OCI-LY7 (cell line): Measurements from ENCODE around the gene FTH1. TPM values are rescaled to one million over a fixed set of nuclear protein-coding genes. Genes with fewer than 3 reads are reported as not detected.
"Not testable (repeated sequence)": the region's sequence is repeated elsewhere in the genome, so short reads cannot be mapped to it uniquely, and the experiment has no call there.

Experiments used
- BruUV-seq: library from RNA; stranded (reverse); fragments of 400-500 nt; replicated peaks from 2 replicates; lab custom pipeline; 2021; lab: Mats Ljungman, UMichigan
- CTCF ChIA-PET: fragments of 300-600 bp; sonication (Branson Sonifier 250); formaldehyde crosslinking; loops from one replicate; lab custom pipeline; 2022; ENCODE audit warnings: antibody characterized with exemption; ENCODE audit not compliant: unreplicated experiment; lab: Charles Lee
- POLR2A ChIA-PET: fragments of 300-600 bp; sonication (Branson Sonifier 250); formaldehyde crosslinking; loops from one replicate; lab custom pipeline; 2022; ENCODE audit warnings: antibody characterized with exemption; lab: Charles Lee
- DNase-seq: peaks from one replicate; pipeline ENCODE4 v3.0.0-alpha.2; 2015; ENCODE audit warnings: low spot score
- H2AFZ ChIP-seq: fragments of 200-600 bp; sonication (generic), shearing (Covaris generic); 2 replicates; pipeline ENCODE4 v1.6.1; 2014; ENCODE audit warnings: mild to moderate bottlenecking, antibody characterized with exemption, low read length, moderate library complexity
- H3K27ac ChIP-seq: fragments of 200-600 bp; sonication (generic); 2 replicates; pipeline ENCODE4 v1.5.1; 2014; ENCODE audit warnings: mixed run types, low read depth, mild to moderate bottlenecking, moderate library complexity, low read length, inconsistent platforms; ENCODE audit not compliant: poor library complexity, severe bottlenecking
- H3K36me3 ChIP-seq: fragments of 200-600 bp; sonication (generic); 2 replicates; pipeline ENCODE4 v1.6.1; 2014; ENCODE audit warnings: mild to moderate bottlenecking, antibody characterized with exemption, low read length, moderate library complexity, mixed read lengths; ENCODE audit not compliant: insufficient read depth
- H3K4me1 ChIP-seq: fragments of 200-600 bp; sonication (generic); 2 replicates; pipeline ENCODE4 v1.5.1; 2014; ENCODE audit warnings: mild to moderate bottlenecking, low read length; ENCODE audit not compliant: insufficient read depth, poor library complexity, severe bottlenecking
- H3K4me2 ChIP-seq: fragments of 200-600 bp; sonication (generic); 2 replicates; pipeline ENCODE4 v1.6.1; 2014; ENCODE audit warnings: mild to moderate bottlenecking, low read length
- H3K4me3 ChIP-seq: fragments of 200-600 bp; sonication (generic); 2 replicates; pipeline ENCODE4 v1.5.1; 2014; ENCODE audit warnings: mild to moderate bottlenecking, low read depth, low read length; ENCODE audit not compliant: poor library complexity, severe bottlenecking
- H3K79me2 ChIP-seq: fragments of 200-600 bp; sonication (generic); 2 replicates; pipeline ENCODE4 v1.6.1; 2016; ENCODE audit warnings: low read depth, mild to moderate bottlenecking, low read length, moderate library complexity, mixed read lengths; ENCODE audit not compliant: insufficient read depth
- H3K9me2 ChIP-seq: fragments of 200-600 bp; sonication (generic); 2 replicates; pipeline ENCODE4 v1.6.1; 2016; ENCODE audit warnings: mild to moderate bottlenecking, low read length, mixed read lengths; ENCODE audit not compliant: insufficient read depth
- H3K9me3 ChIP-seq: fragments of 200-600 bp; sonication (generic); 2 replicates; pipeline ENCODE4 v1.6.1; 2014; ENCODE audit warnings: mild to moderate bottlenecking, mixed run types, low read length, mixed read lengths
- H4K20me1 ChIP-seq: fragments of 200-600 bp; sonication (generic); 2 replicates; pipeline ENCODE4 v1.6.1; 2014; ENCODE audit warnings: mild to moderate bottlenecking, antibody characterized with exemption, low read length, moderate library complexity, mixed read lengths; ENCODE audit not compliant: insufficient read depth
- EZH2phosphoT487 ChIP-seq: fragments of 200-600 bp; sonication (generic); IDR thresholded peaks from 2 replicates; pipeline ENCODE4 v1.6.1; 2018; ENCODE audit warnings: low read depth, borderline replicate concordance, mild to moderate bottlenecking, mixed run types, antibody characterized with exemption, low read length, moderate library complexity, mixed read lengths
- intact Hi-C: fragments of 100-400 bp; cut with micrococcal nuclease; formaldehyde crosslinking; loops from one replicate; pipeline ENCODE4 v1.10.0; 2022; ENCODE audit not compliant: unreplicated experiment
- total RNA-seq, 2 experiments: library from RNA; depleted of rRNA in 1 of 2; stranded (reverse); fragments of >200 nt in 1 of 2; shearing (Covaris generic) in 1 of 2; gene quantifications; 2 replicates each; pipeline ENCODE4 v1.2.3, GENCODE V29; 2014 to 2022
- TF ChIP-seq, protein P1 (sequence below): fragments of 200-600 bp; sonication (generic); conservative IDR thresholded peaks from 2 replicates; pipeline ENCODE4 v1.5.1; 2014; ENCODE audit warnings: mild to moderate bottlenecking, antibody characterized with exemption, low read length, moderate library complexity, mixed read lengths

The FTH1 gene
- total RNA-seq, 2 experiments from 2014 or later, result 153 to 185 TPM

DNA sequence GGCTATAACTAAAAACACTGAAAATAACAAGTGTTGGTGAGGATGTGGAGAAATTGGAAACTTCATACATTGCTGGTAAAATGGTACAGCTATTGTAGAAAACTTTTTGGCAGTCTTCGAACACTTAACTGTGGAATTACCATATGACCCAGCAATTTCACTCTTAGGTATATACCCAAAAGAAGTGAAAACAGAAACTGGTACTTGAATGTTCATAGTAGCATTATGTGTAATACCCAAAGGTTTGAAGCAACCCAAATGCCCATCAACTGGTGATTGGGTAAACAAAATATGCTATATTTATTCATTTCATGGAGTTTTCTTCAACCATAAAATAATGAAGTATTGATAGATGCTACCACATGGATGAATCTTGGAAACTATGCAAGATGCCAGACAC lies 40.8 kb upstream of the FTH1 start:
- H3K79me2 ChIP-seq, result no peaks in the 10 kb centered on the region
- ChIA-PET CTCF (no interaction called here), POLR2A (no interaction called here)
- DNase-seq, result no peak
- no peak for TF ChIP-seq EZH2phosphoT487
- TF ChIP-seq, protein P1, sequence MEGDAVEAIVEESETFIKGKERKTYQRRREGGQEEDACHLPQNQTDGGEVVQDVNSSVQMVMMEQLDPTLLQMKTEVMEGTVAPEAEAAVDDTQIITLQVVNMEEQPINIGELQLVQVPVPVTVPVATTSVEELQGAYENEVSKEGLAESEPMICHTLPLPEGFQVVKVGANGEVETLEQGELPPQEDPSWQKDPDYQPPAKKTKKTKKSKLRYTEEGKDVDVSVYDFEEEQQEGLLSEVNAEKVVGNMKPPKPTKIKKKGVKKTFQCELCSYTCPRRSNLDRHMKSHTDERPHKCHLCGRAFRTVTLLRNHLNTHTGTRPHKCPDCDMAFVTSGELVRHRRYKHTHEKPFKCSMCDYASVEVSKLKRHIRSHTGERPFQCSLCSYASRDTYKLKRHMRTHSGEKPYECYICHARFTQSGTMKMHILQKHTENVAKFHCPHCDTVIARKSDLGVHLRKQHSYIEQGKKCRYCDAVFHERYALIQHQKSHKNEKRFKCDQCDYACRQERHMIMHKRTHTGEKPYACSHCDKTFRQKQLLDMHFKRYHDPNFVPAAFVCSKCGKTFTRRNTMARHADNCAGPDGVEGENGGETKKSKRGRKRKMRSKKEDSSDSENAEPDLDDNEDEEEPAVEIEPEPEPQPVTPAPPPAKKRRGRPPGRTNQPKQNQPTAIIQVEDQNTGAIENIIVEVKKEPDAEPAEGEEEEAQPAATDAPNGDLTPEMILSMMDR, result no peak
- no TSS peak for BruUV-seq
- H4K20me1 ChIP-seq, result no peaks in the 10 kb centered on the region
- H3K36me3 ChIP-seq, result no peaks in the 10 kb centered on the region
- H3K9me2 ChIP-seq, result no peaks in the 10 kb centered on the region
- H3K4me1 ChIP-seq, result no peaks in the 10 kb centered on the region
- intact Hi-C loops, result no loop called here
- no peak overlapping the region for H3K4me3 ChIP-seq
- H2AFZ ChIP-seq, result no peak overlapping the region
- H3K9me3 ChIP-seq, result no peaks in the 10 kb centered on the region
- H3K27ac ChIP-seq, result no peak overlapping the region
- H3K4me2 ChIP-seq, result no peak overlapping the region

DNA sequence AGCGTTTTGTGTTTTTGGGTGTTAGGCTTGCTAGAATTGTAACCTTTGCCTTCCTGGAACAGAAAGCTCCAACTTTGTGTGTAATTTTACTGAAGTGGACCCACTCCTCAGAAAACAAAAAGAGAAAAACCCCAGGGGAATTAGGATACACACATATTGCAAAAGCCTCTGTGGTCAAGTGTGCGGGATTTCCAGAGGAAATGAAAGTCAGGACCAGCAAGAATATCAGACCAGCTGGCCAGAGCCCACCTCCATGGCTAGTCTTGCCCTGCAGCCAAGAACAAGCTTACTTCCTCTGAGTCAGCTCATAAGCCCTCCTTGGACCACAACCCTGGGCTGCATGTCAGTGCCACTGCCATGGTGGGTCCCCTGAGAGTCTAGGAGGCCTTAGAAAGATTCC lies 37.0 kb upstream of the FTH1 start:
- Histone ChIP-seq H3K9me2 (no peaks in the 10 kb centered on the region), H3K36me3 (no peaks in the 10 kb centered on the region), H3K79me2 (no peaks in the 10 kb centered on the region), H2AFZ (no peak overlapping the region), H3K27ac (no peak overlapping the region), H3K4me2 (no peak overlapping the region), H3K4me3 (no peak overlapping the region), H3K9me3 (peaks cover 1% of the 10 kb centered on the region; the same call in 1 of the 2 replicates), H4K20me1 (no peaks in the 10 kb centered on the region), H3K4me1 (no peaks in the 10 kb centered on the region)
- POLR2A ChIA-PET, result no interaction called here
- no peak for TF ChIP-seq EZH2phosphoT487
- TF ChIP-seq, protein P1, result no peak
- CTCF ChIA-PET, result no interaction called here
- BruUV-seq, result no TSS peak
- DNase-seq, result no peak
- intact Hi-C loops, result no loop called here

DNA sequence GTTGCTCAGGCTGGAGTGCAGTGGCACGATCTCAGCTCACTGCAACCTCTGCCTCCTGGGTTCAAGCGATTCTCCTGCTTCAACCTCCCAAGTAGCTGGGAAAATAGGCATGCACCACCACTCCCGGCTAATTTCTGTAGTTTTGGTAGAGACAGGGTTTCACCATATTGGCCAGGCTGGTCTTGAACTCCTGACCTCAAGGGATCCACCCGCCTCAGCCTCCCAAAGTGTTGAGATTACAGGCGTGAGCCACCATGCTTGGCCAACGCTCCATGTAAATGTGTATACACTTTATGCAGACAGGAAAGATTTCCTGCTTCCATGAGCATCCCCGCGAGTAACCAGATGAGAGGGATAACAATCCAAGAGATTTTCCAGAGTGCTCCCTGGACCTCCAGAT lies 34.8 kb upstream of the FTH1 start:
- CTCF ChIA-PET, H3K4me1 ChIP-seq, BruUV-seq: not testable (repeated sequence)

More for the DNA sequence above, 34.8 kb upstream of the FTH1 start:
- H2AFZ ChIP-seq, H4K20me1 ChIP-seq, H3K36me3 ChIP-seq, H3K9me2 ChIP-seq, H3K27ac ChIP-seq, intact Hi-C loops, H3K4me3 ChIP-seq, H3K4me2 ChIP-seq, DNase-seq, H3K79me2 ChIP-seq, H3K9me3 ChIP-seq: not testable (repeated sequence)
- POLR2A ChIA-PET, result interaction anchor here (1.1 kb wide), 1 partner anchor 30 kb away, joined by 3 read pairs; no protein-coding TSS in a partner anchor
